ENCODE data around the gene ST6GALNAC2. TPM values are rescaled to one million over a fixed set of nuclear protein-coding genes. Genes with fewer than 3 reads are reported as not detected.
A peak's percentile ranks its signal among the peaks of the same experiment; 100 is the strongest.
"Not testable (repeated sequence)": the region's sequence is repeated elsewhere in the genome, so short reads cannot be mapped to it uniquely, and the experiment has no call there.

Gene ST6GALNAC2
- total RNA-seq, 1 donor from 2014 or later: not detected

DNA sequence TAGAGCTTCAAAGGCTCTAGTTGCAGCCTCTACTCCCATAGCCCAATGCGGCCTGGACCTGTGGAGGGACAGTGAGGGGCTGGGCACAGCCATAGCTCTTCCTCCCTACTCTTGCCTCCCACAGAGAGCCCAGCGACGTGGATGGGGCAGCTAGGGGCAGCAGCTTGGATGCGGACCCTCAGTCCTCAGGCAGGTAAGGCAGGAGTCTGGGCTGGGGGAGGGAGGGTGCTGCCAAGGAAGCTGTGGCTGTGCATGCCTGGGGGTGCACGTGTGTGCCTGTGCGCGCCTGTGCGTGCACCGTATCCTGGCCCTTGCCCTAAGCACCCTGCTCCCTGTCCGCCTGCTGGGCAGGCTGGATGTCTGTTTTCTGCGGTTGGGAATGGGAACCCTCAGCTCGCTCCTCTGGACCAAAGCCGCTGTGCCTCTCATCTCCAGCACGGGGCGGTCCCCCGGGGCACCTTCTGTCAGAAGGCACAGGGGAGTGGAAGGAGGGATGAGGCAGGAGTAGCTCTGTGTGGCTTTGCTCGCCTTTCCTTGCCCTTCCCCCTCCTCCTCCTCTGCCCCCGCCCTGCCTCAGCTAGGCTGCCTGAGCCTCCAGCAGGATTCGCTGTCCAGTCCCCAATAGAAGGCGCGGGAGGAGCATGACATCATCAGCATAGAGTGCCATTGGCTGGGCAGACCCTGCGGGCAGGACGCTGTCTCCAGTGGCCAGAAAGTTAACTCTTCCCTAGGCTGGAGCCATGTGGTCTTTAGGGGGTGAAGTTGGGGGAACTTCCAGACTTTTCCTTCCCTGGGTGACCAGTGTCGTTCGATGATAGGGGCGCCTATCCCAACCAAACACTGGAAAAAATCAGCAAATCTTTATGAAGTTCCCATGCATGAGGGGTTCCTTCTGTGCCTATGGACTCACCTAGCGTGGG is 45.0 kb downstream of the ST6GALNAC2 start:
- DNase-seq (ENCODE audit: low read depth in 2 of 2): peak; percentile 93 to 95

DNA sequence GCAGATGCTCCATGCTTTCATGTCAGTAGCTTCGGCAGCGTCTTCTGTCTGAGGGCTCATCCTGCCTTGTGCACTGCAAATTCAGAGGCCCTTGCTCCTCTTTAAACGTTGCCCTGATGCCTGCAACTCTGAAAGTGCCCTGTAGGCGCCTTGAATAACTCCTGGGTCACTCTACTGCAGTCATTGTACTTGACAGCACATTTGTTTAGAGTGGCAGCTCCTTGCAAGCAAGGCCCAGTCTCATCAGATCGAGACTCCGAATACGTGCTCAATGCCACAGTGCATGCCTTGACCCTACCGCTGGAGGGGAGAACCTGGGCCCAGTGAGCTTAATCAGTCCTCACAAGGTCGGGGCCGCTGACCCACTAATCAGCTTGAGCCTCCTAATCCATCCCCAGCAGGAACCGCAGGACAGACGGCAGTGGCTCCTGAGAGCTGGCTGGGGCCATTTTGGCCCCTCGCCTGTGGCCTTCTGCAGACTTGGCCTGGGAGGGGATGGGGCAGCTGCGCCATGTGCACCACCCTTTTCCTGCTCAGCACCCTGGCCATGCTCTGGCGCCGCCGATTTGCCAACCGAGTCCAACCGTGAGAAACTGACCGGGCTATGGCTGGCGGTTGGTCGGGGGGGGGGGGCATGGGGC is 45.9 kb downstream of the ST6GALNAC2 start, which contains the start of gene PRCD:
Gene PRCD (plus strand): TSS at position 414 of the 641 bp plus-strand sequence. CDS start 98 bp downstream, at position 512.
- no peak for DNase-seq (ENCODE audit: low read depth in 2 of 2)

DNA sequence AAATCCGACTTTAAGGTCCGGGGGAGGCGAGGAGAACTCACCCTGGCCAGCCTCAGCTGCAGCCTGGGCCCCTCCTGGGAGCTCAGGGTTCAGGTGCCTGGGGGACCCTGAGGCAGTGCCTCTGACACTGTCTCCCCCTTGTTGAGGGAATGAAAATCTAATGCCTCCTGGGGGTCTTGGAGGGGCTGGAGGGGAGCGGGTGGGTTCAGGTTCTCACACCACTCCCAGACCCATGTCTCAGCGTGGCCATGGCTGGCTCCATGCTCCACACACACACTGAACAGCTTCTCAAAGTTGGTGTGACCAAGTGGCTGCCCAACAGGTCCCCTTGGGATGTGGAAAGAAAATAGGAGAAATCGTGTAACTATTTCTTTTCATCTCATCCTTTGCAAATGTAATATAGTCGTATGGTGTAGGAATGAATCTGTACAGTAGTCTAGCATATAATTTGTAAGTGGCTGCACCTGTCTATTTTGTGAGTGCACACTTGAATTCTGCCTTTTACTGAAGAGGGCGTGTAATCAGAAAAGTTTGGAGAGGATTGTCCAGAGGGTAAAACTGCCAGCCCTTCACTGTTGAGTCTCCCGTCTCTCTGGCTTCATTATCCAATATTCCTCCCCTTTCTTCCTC is 46.6 kb downstream of the ST6GALNAC2 start:
- no peak for DNase-seq (ENCODE audit: low read depth in 2 of 2)

DNA sequence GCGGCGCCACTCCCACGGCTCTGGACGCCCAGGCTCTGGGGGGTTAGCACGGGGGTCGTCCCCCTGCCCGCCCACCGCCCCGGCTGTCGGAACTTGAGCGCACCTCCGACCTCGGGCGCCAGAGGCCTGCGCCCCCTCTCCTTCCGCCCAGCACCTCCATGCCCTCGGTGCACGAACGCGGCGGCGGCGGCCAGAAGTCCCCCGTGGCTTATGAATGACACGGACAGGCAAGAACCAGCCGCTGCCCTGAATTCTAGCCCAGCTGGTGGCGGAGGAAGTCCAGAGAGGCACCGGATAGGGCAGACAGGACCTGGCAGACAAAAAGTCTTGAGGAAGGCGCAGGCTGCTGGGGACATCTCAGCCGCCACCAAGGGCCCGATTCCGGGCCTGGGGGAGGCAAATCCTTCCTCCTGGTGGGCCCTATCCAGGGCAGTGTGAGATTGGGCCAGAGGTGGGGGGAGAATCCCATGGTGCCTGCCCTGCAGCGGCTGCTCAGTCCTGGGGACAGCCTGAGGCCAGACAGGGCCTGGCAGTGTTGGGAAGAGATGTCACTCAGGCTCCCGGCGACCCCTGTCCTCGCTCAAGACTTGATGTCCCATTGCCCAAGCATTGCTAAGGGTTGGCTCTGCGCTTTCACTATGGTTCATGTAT is 47.3 kb downstream of the ST6GALNAC2 start:
- DNase-seq (ENCODE audit: low read depth in 2 of 2): no peak

DNA sequence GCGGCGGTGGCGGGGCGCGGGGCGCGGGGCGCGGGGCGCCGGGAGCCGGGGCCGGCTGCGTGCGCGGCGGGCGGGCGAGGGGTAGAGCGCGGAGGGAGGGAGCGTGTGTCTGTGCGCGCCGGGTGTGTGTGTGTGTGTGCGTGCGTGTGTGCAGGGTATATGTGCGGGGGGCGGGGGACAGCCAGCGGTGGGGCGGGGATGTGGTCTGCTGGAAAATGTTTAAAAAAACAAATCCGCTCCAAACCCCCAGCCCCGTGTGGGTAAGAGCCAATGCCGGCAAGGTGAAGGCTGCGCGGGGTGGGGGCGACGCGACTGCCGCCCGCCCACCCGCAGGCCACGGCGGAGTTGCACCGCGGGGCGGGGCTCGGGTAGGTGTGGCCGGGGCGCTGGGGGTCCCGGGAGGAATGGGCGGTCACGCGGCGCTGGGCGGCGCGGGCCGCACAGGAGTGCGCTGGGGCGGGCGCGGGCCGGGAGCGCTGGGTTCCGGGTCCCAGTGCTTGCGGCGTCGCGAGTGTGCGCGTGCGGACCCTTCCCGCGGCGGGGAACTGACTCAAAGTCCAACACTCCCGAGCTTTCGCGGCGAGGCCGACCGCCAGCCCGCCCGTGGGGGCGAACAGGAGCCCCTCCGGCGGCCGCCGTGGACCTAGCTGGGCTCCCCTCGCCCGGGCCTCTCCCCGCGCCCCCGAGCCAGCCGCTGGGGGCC is 47.9 kb downstream of the ST6GALNAC2 start, which contains the start of gene CYGB:
Gene CYGB (minus strand): TSS at position 132 of the 703 bp plus-strand sequence. CDS start 167 bp downstream, outside the sequence.
- peak in 1 of 2 donors; percentile 59 for DNase-seq (ENCODE audit: low read depth in 2 of 2)

DNA sequence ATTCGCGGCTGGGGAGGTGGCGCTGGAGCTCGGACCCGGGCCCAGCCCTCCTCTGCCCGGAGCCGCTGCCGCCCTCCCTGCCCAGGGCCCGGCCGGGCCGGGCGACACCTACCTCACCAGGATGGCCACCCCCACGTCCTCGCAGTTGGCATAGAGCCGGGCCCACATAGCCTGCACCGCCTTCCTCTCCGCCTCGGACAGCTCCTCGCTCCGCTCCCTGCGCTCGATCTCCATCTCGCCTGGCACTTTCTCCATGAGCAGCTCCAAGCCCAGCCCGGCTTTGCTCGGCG is 48.4 kb downstream of the ST6GALNAC2 start:
- peak in 1 of 2 donors; percentile 41 for DNase-seq (ENCODE audit: low read depth in 2 of 2)

DNA sequence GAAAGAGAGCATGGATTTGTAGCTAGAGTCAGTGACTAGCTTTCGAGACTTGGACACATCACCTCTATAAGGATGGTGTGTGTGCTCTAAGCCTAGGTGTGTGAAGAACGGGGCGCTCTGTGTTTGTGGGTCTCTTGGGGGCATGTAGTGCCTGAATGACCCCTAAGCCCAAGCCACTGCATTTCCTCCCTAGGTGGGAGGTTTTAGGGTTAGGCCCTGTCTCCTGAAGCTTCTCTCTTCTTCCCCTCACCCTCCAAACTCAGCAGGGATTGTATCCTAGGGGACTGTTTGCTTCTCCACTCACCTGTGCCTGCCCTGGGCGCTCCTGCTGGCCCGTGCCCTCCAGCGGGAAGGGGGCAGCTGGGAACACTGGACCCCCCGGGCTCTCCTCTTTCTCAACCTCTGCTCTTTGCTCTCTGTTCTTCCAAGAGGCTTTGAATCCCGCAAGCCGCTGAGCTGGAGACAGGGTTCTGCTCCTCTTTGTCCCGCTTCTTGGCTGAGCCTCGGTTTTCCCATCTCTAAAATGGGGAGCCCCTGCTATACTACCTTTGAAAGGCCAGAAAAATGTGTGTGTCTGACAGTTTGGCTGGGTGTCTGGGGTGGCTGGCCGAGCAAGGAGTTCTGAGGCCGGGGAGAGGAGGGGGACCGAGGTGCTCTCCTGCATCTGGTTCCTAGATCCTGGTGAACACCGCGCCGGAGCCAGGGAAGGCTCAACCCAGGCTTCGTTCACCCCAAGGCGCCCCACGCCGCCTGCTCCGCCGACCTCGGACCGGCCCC is 49.0 kb downstream of the ST6GALNAC2 start:
- DNase-seq (ENCODE audit: low read depth in 2 of 2): no peak

DNA sequence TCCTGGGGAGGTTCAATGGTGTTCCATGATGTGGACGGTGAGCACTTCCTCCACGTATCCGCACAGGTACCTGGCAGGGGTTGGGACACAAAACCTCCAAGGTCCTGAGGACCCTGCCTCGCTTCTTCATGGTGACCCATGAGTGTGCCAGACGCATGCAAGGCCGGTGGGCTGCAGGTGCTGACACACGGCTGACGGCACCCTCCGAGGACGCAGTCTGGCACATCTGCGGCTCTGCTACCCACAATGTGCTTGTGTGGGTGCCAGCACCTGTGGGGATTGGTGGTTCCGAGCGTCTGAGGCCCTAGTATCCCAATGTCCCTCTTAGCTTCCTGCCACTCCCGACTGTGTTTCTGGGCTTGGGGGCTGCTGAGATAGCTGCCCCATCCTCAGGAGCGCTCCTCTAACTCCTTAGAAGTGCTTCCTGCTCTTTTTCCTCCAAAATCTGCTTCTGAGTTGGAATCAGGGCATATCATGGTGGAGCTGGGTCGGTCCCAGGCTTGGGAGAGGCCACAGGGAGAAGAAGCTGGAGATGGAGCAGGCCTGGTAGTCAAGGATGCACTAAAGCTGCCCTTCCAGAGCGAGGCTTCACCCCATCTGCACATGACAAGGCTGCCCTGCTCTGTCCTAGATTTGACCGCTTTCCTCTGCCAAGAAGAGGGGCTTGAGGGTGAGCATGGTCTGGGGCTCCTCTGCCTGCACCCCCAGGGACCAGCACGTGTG is 49.7 kb downstream of the ST6GALNAC2 start:
- no peak for DNase-seq (ENCODE audit: low read depth in 2 of 2)

DNA sequence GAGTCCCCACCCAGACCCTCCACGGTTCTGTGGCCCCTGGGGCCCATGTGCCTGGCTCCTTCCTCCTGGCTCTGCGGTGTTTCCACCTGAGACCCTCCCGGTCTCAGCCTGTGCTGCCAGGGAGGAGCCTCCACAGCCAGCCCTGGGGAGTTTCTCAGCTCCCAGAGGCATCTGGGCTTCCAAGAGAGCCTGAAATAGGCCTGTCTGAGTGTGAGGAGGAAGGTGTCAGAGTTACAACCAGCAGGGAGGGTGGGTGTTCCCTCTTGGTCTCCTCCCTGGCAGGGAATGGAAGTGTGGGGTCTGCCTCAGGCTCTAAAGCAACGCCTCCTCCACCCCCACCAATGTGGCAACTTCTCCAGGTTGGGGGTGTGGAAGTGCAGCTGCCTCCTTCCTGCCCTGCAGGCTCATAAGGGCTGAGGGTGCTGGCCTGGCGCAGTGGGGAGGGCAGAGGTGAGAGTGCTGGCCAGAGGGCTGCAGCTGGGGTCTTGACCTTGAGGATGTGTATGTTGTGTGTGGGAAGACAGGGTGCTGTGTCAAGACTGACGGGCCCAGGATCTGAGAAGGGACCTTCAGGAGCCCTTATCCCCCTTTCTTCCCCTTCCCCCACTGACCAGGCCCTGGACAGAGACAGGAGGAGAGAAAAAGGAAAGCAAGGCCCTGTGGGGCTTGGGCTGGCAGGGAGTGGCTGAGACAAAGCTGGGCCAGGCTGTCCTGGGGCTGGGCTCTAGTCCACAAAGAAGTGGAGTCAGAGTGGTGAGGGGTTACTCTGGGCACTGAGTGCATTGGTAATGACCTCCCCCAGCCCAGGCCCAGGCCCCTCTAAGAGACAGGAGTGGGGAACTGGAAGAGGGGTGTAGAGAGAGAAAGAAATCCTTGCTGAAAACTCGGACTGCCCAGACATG is 50.6 kb downstream of the ST6GALNAC2 start:
- no peak for DNase-seq (ENCODE audit: low read depth in 2 of 2)

DNA sequence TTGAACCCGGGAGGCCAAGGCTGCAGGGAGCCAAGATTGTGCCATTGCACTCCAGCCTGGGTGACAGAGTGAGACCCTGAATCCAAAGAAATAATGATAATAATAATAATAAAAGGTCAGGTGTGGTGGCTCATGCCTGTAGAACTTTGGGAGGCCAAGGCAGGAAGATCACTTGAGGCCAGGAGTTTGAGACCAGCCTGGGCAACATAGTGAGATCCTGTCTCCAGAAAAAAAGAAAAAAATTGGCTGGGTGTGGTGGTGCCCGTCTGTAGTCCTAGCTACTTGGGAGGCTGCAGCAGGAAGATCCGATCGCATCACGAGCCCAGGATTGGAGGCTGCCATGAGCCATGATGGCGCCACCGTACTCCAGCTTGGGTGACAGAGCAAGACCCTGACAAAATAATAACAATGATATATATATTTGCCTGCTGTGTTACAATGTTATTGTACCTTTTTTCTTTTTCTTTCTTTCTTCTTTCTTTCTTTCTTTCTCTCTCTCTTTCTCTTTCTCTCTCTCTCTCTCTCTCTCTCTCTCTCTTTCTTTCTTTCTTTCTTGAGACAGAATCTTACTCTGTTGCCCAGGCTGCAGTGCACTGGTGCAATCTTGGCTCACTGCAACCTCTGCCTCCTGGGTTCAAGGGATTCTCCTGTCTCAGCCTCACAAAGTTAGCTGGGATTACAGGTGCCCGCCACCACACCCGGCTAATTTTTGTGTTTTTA is 51.9 kb downstream of the ST6GALNAC2 start:
- not testable (repeated sequence) for DNase-seq (ENCODE audit: low read depth in 2 of 2)

DNA sequence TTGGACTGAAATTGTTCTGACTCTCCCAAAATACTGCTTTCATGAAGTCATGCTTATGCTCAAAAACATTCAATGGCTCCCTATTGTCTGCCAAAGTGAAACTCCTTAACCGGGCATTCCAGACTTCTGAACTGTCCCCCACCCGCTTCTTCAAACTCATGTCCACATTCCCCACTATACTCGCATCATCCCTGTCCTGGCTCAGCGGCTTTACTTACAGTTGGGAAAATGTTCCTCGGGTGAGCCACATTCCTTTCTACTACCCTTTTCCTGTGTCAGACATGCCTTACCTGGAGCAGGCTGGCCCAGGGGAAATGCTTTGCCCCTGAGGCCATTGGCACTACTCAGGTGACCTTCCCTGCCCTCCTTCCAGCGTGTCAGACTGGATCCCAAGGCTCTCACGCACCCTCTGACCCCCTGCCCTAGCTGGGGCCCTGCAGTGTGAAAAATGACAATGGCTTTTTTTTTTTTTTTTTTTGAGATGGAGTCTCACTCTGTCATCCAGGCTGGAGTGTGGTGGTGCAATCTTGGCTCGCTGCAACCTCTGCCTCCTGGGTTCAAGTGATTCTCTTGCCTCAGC is 53.5 kb downstream of the ST6GALNAC2 start:
- no peak for DNase-seq (ENCODE audit: low read depth in 2 of 2)

DNA sequence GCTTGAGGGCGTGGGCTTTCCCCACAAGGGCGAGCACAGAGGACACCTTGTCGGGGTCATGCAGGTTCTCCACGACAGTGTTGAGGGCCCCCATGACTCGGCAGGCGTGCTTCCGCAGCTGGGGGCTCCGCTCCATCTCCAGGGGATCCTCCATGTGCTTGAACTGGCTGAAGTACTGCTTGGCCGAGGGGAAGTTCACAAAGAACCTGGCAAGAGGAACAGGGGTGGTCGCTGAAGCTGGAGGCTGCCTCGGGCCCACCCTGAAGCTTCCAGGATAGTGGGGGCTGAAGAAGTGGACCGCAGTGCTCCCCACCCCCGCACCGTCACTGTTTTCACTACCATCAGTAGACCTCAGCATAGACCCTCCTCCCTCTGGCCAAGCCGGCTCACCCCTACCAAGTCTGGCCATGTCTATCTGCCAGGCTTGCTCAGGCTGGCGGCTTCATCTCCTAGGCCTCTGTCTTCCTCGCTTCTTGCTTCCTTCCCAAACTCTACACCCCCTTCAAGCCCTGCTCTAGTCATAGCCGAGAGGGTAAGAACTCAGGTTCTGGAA is 54.1 kb downstream of the ST6GALNAC2 start:
- DNase-seq (ENCODE audit: low read depth in 2 of 2): no peak

DNA sequence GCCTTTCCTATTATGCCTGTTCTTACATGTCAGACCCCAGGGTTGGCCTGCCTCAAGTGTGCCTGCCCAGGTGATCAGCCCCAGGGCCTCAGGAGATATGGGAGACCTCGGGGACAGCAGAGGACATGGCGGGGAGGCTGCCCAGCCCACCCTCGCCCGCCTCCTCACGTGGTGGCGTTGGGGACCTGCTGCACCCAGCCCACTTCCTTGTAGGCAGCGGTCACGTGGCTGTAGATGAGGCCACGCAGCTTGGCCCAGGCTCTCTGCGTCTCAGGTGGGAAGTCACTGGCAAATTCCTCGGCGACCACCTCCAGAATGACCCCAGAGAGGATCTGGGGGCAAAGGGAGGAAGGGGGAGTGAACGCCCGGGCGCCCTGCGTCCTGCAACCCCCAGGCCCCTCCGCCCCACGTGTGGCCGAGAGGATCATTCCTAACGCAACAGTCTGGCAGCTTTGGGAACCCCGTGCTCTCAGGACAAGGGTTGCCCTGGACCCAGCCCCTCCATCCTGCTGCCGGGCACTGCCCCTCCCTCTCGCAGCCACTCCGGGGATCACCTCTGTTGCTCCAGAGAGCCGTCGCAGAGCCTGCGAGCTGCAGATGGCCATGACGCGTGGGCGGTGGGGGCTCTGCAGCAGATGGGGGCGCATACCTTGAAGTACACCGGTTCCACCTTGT is 54.7 kb downstream of the ST6GALNAC2 start:
- no peak for DNase-seq (ENCODE audit: low read depth in 2 of 2)

DNA sequence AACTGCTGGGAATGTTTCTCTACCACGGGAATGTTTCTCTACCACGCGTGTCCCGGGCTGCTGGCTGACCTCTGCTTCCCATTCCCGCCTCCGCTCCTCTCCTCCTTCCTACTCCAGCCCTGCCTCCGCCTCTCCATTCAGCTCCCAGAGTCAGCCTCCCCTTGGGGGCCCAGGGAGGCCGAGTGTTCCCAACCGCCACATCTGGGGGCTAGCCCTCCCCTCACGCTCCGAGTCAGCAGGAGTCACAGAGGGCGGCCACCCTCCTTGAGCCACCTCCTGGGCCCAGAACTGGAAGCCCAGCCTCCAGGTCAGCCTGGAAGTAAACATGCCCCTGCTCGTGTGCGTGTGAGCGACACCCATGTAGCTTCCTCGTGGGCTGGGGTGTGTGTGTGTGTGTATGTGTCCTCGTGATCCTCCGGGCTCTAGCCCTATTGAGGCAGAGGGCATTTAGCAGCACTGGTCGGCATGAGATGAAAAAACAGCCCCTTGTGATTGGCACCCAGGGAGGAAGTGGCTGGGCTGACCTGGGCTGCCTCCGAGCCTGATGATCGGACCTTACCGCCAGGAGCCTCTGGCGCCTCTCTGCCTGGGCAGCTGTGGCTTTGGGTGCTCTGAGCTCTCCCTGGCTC is 55.5 kb downstream of the ST6GALNAC2 start:
- peak; percentile 54 to 78 for DNase-seq (ENCODE audit: low read depth in 2 of 2)

DNA sequence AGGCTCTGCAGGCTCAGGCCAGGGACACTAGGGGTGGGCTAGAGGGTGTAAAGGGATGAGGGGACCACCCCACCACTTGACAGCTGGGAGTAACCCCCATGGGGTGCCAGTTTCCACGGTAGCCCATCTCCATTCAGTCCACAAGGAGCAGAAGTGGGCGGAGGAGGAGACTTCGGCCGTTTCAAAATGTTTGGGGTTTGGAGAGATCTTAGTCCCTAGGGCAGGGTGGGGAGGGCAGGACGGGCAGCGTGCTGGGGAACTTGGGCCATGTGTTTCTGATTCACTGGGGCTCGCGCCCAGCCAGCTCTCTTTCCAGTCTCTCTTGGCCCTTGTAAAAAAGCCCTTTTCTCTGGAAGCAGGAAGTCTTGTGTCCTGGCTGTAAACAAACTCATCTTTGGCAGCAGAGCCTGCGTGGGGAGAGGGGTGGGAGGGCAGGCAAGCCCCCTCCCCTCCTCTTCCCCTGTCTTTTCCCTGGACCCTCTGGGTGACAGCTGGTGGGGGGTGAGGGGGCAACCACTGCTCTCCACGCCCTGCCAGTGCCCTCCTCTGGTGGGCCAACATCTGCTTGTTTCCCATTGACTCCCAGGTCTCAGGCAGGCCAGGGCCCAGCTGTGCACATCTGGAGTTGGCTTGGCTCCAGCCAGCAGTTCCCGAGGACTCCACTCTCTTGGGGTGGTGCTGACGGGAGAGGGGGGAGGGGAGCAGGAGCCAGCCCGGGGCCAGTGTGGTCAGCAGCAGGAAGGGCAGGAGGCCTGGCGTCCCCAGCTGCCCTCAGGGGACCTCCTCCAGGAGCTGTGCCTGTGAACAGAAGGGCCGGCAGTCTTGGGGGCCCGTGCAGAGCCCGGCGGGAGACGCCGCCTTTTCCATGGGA is 56.2 kb downstream of the ST6GALNAC2 start:
- DNase-seq (ENCODE audit: low read depth in 2 of 2): peak in 1 of 2 donors; percentile 62
